Heart right ventricle (tissue), 16 donors: ENCODE measurements around the gene MEX3A. TPM values are rescaled to one million over a fixed set of nuclear protein-coding genes. Genes with fewer than 3 reads are reported as not detected.
A peak's percentile ranks its signal among the peaks of the same experiment; 100 is the strongest.

Experiments
- ATAC-seq, 8 donors: fragments of 200-7000 bp; cut with Tn5 transposase; one replicate each; pipeline ENCODE4 v1.9.1; 2020; ENCODE audit warnings: mild to moderate bottlenecking in 8 of 8, moderate library complexity in 8 of 8, moderate number of reproducible peaks in 1 of 8
- DNase-seq, 2 donors: peaks; one replicate each; pipeline ENCODE4 v3.0.0-alpha.2; 2020
- H3K27ac ChIP-seq, 10 donors: fragments of 200-600 bp; sonication (generic) in 2 of 10; one replicate each; pipeline versions ENCODE4 v1.5.0 to v1.8.0; 2020 to 2022; ENCODE audit warnings: mild to moderate bottlenecking in 3 of 10
- H3K27me3 ChIP-seq, 7 donors: fragments of 200-600 bp; one replicate each; pipeline ENCODE4 v1.8.0; 2021 to 2022; ENCODE audit warnings: mild to moderate bottlenecking in 2 of 7
- H3K36me3 ChIP-seq, 9 donors: fragments of 200-600 bp; sonication (generic) in 1 of 9; one replicate each; pipeline versions ENCODE4 v1.5.0 to v1.8.0; 2020 to 2022; ENCODE audit warnings: mild to moderate bottlenecking in 2 of 9
- H3K4me1 ChIP-seq, 9 donors: fragments of 200-600 bp; sonication (generic) in 1 of 9; one replicate each; pipeline versions ENCODE4 v1.5.0 to v1.8.0; 2020 to 2022; ENCODE audit warnings: mild to moderate bottlenecking in 4 of 9
- H3K4me3 ChIP-seq, 10 donors: fragments of 200-600 bp; sonication (generic) in 2 of 10; one replicate each; pipeline versions ENCODE4 v1.5.0 to v1.8.0; 2020 to 2022; ENCODE audit warnings: mild to moderate bottlenecking in 7 of 10, moderate library complexity in 2 of 10
- H3K9me3 ChIP-seq, 11 donors: fragments of 200-600 bp in 10 of 11; sonication (generic) in 2 of 11; one replicate each; pipeline versions ENCODE4 v1.5.0 to v1.8.0; 2013 to 2022; ENCODE audit warnings: mild to moderate bottlenecking in 2 of 11, control low read depth in 1 of 11, moderate library complexity in 1 of 11
- CTCF ChIP-seq, 9 donors: fragments of 200-600 bp; sonication (generic) in 2 of 9; IDR thresholded peaks; one replicate each; pipeline versions ENCODE4 v1.5.0 to v1.8.0; 2021 to 2022; ENCODE audit warnings: antibody characterized with exemption in 9 of 9, mild to moderate bottlenecking in 5 of 9, moderate library complexity in 1 of 9
- WGBS, 2 donors: extraction: QIAGEN DNeasy Blood & Tissue Kit; methylation state at CpG; one replicate each; pipeline ENCODE4 v1.1.7; 2013; ENCODE audit warnings: inconsistent platforms in 1 of 2; 5-methylcytosine and 5-hydroxymethylcytosine counted together
- intact Hi-C, 10 donors: fragments of 100-400 bp; cut with DNase I; formaldehyde crosslinking; loops; one replicate each; pipeline versions ENCODE4 v1.11.1 to v1.14.2; 2022
- polyA plus RNA-seq, 2 donors: library from polyadenylated mRNA; stranded (reverse); fragments of 200-250 nt; gene quantifications; one replicate each; pipeline ENCODE4 v1.2.3, GENCODE V29; 2013
- total RNA-seq, 10 donors: library from RNA; stranded (reverse); fragmentation: NEBNext Ultra II Directional in 3 of 10; extraction: Animal tissue kit (Norgen Biotek cat#: 25700) in 3 of 10; gene quantifications; one replicate each; pipeline versions ENCODE4 v1.2.1 to v1.2.4, GENCODE V29; 2021 to 2023
- donor health status: Arrhythmogenic right ventricular cardiomyopathy.
- donor health status: ischemic (EF 13 %, LVEDD 7.1; RV severe dilation, severe dysfunction).
- donor health status: healthy with polysubstance abuse.
- donor health status: DM: no; HTN: yes; CAD: no.
- donor health status: DM: no; HTN: no; CAD: no.
- donor health status: ischemic (EF 25% LVEDD 6.9; RV normal size, moderate dysfunction).
- donor health status: ischemic (EF 25% LVEDD 5.7; RV mildly dilated, moderate dysfunction).
- donor health status: healthy.
- donor health status: DM: yes; HTN: yes; CAD: no.
- donor health status: Ischemic cardiomyopathy.
- donor health status: ischemic (EF 35%, LVEDD 5.7; RV mildly dilated, moderate dysfunction).
- donor health status: nonischemic (EF 11% LVEDD 7.7; RV severe dilation, severe dysfunction).
- donor health status: DM: yes; HTN: yes; CAD: no.
- donor health status: PGD.
- donor health status: ischemic (EF 29% LVEDD 5.4; RV normal size, mild dysfunction).
- donor health status: nonischemic (EF 23%, LVEDD 6.1; RV moderate dilation, normal function).

Gene MEX3A
- total and polyA plus RNA-seq, 12 donors, result 0.09 to 0.31 (median 0.19) TPM

DNA sequence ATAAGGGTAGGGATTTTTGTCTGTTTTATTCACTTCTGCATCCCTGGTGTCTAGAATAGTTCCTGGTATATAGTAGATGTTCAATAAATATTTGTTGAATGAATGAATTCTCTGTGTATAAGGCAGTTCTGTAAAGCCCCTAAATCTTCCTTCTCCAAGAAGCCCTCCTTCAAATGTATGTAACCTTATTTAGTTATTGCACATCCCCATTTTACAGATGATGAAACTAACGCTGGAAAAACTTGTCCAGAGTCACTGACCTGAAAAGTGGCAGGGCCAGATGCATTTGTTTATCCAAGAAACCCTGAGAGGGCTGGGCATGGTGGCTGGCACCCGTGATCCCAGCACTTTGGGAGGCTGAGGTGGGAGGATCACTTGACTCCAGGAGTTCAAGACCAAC is 28.0 kb upstream of the MEX3A start:
- H3K27me3 ChIP-seq, result peaks cover 0 to 7% (median 0%) of the 10 kb centered on the region in 7 donors
- peaks cover 19 to 61% (median 40%) of the 10 kb centered on the region in 9 donors for H3K4me1 ChIP-seq
- no peak for ATAC-seq
- intact Hi-C loops, result no loop called here
- H3K36me3 ChIP-seq, result peaks cover 0 to 4% (median 0%) of the 10 kb centered on the region in 9 donors
- DNase-seq, result no peak
- no peak overlapping the region for H3K27ac ChIP-seq
- TF ChIP-seq CTCF (IDR thresholded peaks at IDR 0.05), result no peak
- no peaks in the 10 kb centered on the region for H3K9me3 ChIP-seq
- H3K4me3 ChIP-seq, result no peak overlapping the region
- WGBS, 2 donors, result 94% methylated on average over 2 of the region's 2 CpGs

DNA sequence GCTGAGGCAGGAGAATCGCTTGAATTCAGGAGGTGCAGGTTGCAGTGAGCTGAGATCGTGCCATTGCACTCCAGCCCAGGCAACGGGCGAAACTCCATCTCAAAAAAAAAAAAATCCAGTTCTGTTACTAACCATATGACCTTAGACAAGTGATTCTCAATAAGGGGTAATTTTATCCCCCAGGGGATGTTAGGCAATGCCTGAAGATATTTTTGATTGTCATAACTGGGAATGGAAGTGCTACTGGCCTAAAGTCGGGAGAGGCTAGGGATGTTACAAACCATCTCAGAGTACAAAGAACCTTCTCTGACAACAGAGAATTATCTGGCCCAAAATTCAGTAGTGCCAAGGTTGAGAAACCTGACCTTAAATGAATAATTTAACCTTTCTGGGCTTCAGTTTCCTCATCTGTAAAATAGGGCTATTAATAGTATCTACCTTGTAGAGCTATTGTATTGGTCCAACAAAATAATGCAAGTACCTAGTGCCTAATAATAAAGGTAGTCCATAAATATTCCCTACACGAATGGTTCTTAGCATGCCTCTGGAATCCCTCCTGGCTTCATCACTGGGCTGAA is 26.5 kb upstream of the MEX3A start:
- no peaks in the 10 kb centered on the region for H3K9me3 ChIP-seq
- 87 to 88% methylated on average over 6 of the region's 6 CpGs for WGBS, 2 donors
- DNase-seq (no peak), ATAC-seq (no peak)
- no peaks in the 10 kb centered on the region for H3K36me3 ChIP-seq
- H3K27me3 ChIP-seq, result no peaks in the 10 kb centered on the region
- peak overlapping the region in 5 of 10 donors; percentile 25 to 98 (median 94) for H3K27ac ChIP-seq
- H3K4me1 ChIP-seq, result peaks cover 29 to 69% (median 48%) of the 10 kb centered on the region in 9 donors
- intact Hi-C loops, result no loop called here
- no peak overlapping the region for H3K4me3 ChIP-seq
- TF ChIP-seq CTCF (IDR thresholded peaks at IDR 0.05), result no peak

GRCh38 chr1:156108057-156108456 is 25.8 kb upstream of the MEX3A start:
- Histone ChIP-seq H3K9me3 (no peaks in the 10 kb centered on the region), H3K4me3 (no peak overlapping the region), H3K27ac (peak overlapping the region in 8 of 10 donors; percentile 92 to 98 (median 95)), H3K4me1 (peaks cover 35 to 69% (median 52%) of the 10 kb centered on the region in 9 donors), H3K36me3 (no peaks in the 10 kb centered on the region), H3K27me3 (no peaks in the 10 kb centered on the region)
- TF ChIP-seq CTCF (IDR thresholded peaks at IDR 0.05), result no peak
- WGBS, 2 donors, result 87 to 90% methylated on average over 3 of the region's 3 CpGs
- intact Hi-C loops, result no loop called here
- no peak for DNase-seq
- ATAC-seq, result no peak

DNA sequence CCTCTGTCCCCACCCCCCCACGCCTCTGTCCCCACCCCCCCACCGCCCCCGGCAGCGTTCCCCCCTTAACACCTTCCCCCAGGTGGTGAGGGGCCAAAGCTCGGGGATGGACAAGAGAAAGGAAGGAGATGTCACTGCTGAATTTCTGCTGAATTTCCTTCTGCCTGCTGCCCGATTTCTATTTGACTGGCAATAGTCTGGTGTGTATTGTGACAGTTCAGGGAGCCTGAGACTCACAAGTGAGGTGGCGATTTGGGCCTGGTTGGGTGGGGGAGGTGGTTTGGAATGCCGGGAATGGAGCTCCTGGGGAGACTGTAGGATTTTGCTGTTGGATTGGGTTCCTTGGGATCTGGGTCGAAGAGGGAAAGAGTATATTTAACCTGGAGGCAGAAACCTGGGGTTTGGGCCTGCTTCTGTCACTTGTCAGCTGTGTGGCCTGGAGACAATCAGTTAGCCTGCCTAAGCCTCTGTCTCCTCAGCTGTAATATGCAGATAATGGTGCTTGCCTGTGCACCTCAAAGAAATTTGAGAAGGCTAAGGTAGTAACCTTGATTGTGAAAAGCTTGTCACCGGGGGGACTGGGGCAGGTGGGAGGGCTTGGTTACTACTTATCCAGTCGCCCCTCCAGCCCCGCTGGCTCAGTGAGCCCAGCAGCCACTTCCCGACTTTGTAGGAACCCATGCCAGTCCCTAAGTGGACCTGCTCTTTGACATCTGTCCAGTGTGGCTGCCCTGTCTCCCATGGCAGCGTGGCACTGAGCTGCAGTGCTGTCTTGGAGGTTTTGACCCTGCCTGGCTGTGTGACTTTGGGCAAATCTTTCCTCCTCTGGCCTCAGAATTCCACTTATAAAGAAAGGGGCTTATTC is 24.6 kb upstream of the MEX3A start:
- ATAC-seq, result peak in 3 of 8 donors; percentile 1 to 36 (median 30)
- Histone ChIP-seq H3K4me3 (peak overlapping the region in 8 of 10 donors; percentile 12 to 54 (median 48)), H3K36me3 (no peaks in the 10 kb centered on the region), H3K27me3 (no peaks in the 10 kb centered on the region), H3K9me3 (no peaks in the 10 kb centered on the region), H3K4me1 (peaks cover 44 to 74% (median 63%) of the 10 kb centered on the region in 9 donors), H3K27ac (peak overlapping the region; percentile 80 to 98 (median 95))
- TF ChIP-seq CTCF (IDR thresholded peaks at IDR 0.05), result no peak
- WGBS, 2 donors, result 26 to 30% methylated on average over 14 of the region's 14 CpGs
- peak in 1 of 2 donors; percentile 54 for DNase-seq
- intact Hi-C loops, result loop anchor here in 1 of 10 donors (2.0 kb wide), 1 partner anchor 16 kb away; no protein-coding TSS in a partner anchor
